ENCODE results near the gene GHR.

- no peak for TF ChIP-seq MAFK (IDR thresholded peaks at IDR 0.05; ENCODE audit: low read depth, low read length)
- TF ChIP-seq EGR1 (IDR thresholded peaks at IDR 0.05; ENCODE audit: borderline replicate concordance, low read depth, low read length): no peak
- TF ChIP-seq POLR2AphosphoS5 (IDR thresholded peaks at IDR 0.05; ENCODE audit: low read depth, low read length): no peak
- no peak for TF ChIP-seq CTCF (IDR thresholded peaks at IDR 0.05; ENCODE audit: control extremely low read depth in 1 of 3, insufficient read depth in 1 of 3, low read depth in 1 of 3, low read length in 3 of 3)
- no peak for TF ChIP-seq POU5F1 (IDR thresholded peaks at IDR 0.05; ENCODE audit: low read depth, low read length)
- no peak for TF ChIP-seq EZH2 (IDR thresholded peaks at IDR 0.05; ENCODE audit: low read depth, low read length, severe bottlenecking)
These were observed 35.7 kb upstream of the GHR start for GRCh38 chr5:42387563-42387962.

All from H1 (cell line).